Memory B cell (primary cell): ENCODE results near the gene SLC17A8.

ENCODE experiments used
- ATAC-seq: fragments of 150-1000 bp; cut with Tn5 transposase; 2 replicates; pipeline ENCODE4 v1.10.0; 2021; ENCODE audit warnings: low read depth, mild to moderate bottlenecking, moderate library complexity
- DNase-seq, 2 donors: peaks; one replicate each; pipeline ENCODE4 v3.0.0; 2022; ENCODE audit warnings: low spot score in 2 of 2
- H3K27ac Mint-ChIP-seq: one replicate; pipeline ENCODE4 v1.8.0; 2022; ENCODE audit warnings: mild to moderate bottlenecking, moderate library complexity, mixed read lengths
- H3K27me3 Mint-ChIP-seq: one replicate; pipeline ENCODE4 v1.8.0; 2022; ENCODE audit warnings: mixed read lengths
- H3K36me3 Mint-ChIP-seq: one replicate; pipeline ENCODE4 v1.8.0; 2022; ENCODE audit warnings: mild to moderate bottlenecking, mixed read lengths
- H3K4me1 Mint-ChIP-seq: one replicate; pipeline ENCODE4 v1.8.0; 2022; ENCODE audit warnings: mixed read lengths
- H3K4me3 Mint-ChIP-seq: one replicate; pipeline ENCODE4 v1.8.0; 2022; ENCODE audit warnings: mild to moderate bottlenecking, moderate library complexity, mixed read lengths
- H3K9me3 Mint-ChIP-seq: one replicate; pipeline ENCODE4 v1.8.0; 2022; ENCODE audit warnings: mixed read lengths

SLC17A8 gene

GRCh38 chr12:100455896-100456295, 99.0 kb downstream of the SLC17A8 start:
- H3K27me3 Mint-ChIP-seq = no peaks in the 10 kb centered on the region
- DNase-seq (no peak), ATAC-seq (no peak)
- H3K4me1 Mint-ChIP-seq = no peaks in the 10 kb centered on the region
- H3K36me3 Mint-ChIP-seq = no peaks in the 10 kb centered on the region
- H3K27ac Mint-ChIP-seq = no peak overlapping the region
- H3K4me3 Mint-ChIP-seq = no peak overlapping the region
- H3K9me3 Mint-ChIP-seq = no peaks in the 10 kb centered on the region

GRCh38 chr12:100458191-100458590, 101.3 kb downstream of the SLC17A8 start:
- H3K4me3 Mint-ChIP-seq = no peak overlapping the region
- H3K36me3 Mint-ChIP-seq = no peaks in the 10 kb centered on the region
- no peaks in the 10 kb centered on the region for H3K9me3 Mint-ChIP-seq
- no peak for DNase-seq
- no peaks in the 10 kb centered on the region for H3K4me1 Mint-ChIP-seq
- no peak for ATAC-seq
- no peaks in the 10 kb centered on the region for H3K27me3 Mint-ChIP-seq
- no peak overlapping the region for H3K27ac Mint-ChIP-seq

GRCh38 chr12:100460702-100461101, 103.8 kb downstream of the SLC17A8 start:
- DNase-seq (no peak), ATAC-seq (no peak)
- no peaks in the 10 kb centered on the region for H3K4me1 Mint-ChIP-seq
- no peak overlapping the region for H3K4me3 Mint-ChIP-seq
- no peaks in the 10 kb centered on the region for H3K9me3 Mint-ChIP-seq
- no peaks in the 10 kb centered on the region for H3K36me3 Mint-ChIP-seq
- H3K27me3 Mint-ChIP-seq = no peaks in the 10 kb centered on the region
- H3K27ac Mint-ChIP-seq = no peak overlapping the region

GRCh38 chr12:100461330-100461973, 104.6 kb downstream of the SLC17A8 start:
- Mint-ChIP-seq H3K36me3 (no peaks in the 10 kb centered on the region), H3K27ac (no peak overlapping the region), H3K4me3 (no peak overlapping the region), H3K9me3 (no peaks in the 10 kb centered on the region), H3K27me3 (no peaks in the 10 kb centered on the region), H3K4me1 (no peaks in the 10 kb centered on the region)
- no peak for ATAC-seq
- no peak for DNase-seq

- ATAC-seq (no peak), DNase-seq (no peak)
- no peak overlapping the region for H3K4me3 Mint-ChIP-seq
- H3K36me3 Mint-ChIP-seq = no peaks in the 10 kb centered on the region
- H3K27me3 Mint-ChIP-seq = peaks cover 1% of the 10 kb centered on the region
- no peak overlapping the region for H3K27ac Mint-ChIP-seq
- no peaks in the 10 kb centered on the region for H3K4me1 Mint-ChIP-seq
- no peaks in the 10 kb centered on the region for H3K9me3 Mint-ChIP-seq
Measured at GRCh38 chr12:100463661-100464060, 106.8 kb downstream of the SLC17A8 start.

- H3K27me3 Mint-ChIP-seq = peaks cover 1% of the 10 kb centered on the region
- no peak overlapping the region for H3K27ac Mint-ChIP-seq
- no peaks in the 10 kb centered on the region for H3K9me3 Mint-ChIP-seq
- H3K4me1 Mint-ChIP-seq = no peaks in the 10 kb centered on the region
- H3K36me3 Mint-ChIP-seq = no peaks in the 10 kb centered on the region
- H3K4me3 Mint-ChIP-seq = no peak overlapping the region
- ATAC-seq = no peak
- DNase-seq = no peak
Measured at GRCh38 chr12:100464529-100464928, 107.7 kb downstream of the SLC17A8 start.

GRCh38 chr12:100468126-100468525, 111.3 kb downstream of the SLC17A8 start:
- DNase-seq (no peak), ATAC-seq (no peak)
- no peak overlapping the region for H3K4me3 Mint-ChIP-seq
- H3K36me3 Mint-ChIP-seq = no peaks in the 10 kb centered on the region
- no peak overlapping the region for H3K27ac Mint-ChIP-seq
- H3K4me1 Mint-ChIP-seq = no peaks in the 10 kb centered on the region
- peaks cover 11% of the 10 kb centered on the region for H3K27me3 Mint-ChIP-seq
- peaks cover 2% of the 10 kb centered on the region for H3K9me3 Mint-ChIP-seq
